ENCODE data around the gene NRP2. TPM values are rescaled to one million over a fixed set of nuclear protein-coding genes. Genes with fewer than 3 reads are reported as not detected.

Gene NRP2
- total RNA-seq, 1 donor from 2014 or later: 5.1 TPM

- DNase-seq: no peak
- ATAC-seq (ENCODE audit: poor library complexity): no peak
- intact Hi-C loops (cut with DNase I): no loop called here
Measured at GRCh38 chr2:205741256-205741978, 59.1 kb downstream of the NRP2 start.

DNA sequence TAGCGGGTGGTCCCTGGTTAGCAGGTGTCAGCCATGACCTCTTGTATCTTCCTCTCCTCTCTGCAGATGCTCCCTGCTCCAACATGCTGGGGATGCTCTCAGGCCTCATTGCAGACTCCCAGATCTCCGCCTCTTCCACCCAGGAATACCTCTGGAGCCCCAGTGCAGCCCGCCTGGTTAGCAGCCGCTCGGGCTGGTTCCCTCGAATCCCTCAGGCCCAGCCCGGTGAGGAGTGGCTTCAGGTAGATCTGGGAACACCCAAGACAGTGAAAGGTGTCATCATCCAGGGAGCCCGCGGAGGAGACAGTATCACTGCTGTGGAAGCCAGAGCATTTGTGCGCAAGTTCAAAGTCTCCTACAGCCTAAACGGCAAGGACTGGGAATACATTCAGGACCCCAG is 60.8 kb downstream of the NRP2 start:
- DNase-seq (no peak), ATAC-seq (ENCODE audit: poor library complexity) (no peak)
- intact Hi-C loops (cut with DNase I): no loop called here

DNA sequence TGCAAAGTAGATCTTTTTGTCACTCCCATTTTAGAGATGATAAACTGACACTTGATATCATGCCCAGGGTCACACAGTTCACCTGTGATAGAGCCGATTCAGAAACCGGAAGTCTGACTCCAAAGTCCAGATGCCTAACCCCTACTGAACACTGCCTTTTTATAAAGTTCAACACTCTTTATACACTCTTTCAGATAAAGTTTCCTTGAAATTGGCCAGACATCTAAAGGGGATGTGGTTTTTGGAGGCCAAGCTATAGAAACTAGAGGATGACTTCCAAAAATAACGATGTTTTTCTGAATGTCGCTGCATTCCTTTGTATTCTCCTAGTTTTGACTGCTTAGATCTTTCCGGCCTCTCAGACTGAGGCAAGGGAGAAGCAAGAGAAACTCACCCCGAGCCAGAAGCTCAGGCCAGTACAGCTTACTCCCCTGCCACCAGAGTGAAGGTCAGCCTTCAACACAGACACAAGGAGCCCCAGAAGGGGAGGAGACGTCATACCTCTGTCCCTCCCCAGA is 61.8 kb downstream of the NRP2 start:
- ATAC-seq (ENCODE audit: poor library complexity) (no peak), DNase-seq (no peak)
- intact Hi-C loops (cut with DNase I): no loop called here

DNA sequence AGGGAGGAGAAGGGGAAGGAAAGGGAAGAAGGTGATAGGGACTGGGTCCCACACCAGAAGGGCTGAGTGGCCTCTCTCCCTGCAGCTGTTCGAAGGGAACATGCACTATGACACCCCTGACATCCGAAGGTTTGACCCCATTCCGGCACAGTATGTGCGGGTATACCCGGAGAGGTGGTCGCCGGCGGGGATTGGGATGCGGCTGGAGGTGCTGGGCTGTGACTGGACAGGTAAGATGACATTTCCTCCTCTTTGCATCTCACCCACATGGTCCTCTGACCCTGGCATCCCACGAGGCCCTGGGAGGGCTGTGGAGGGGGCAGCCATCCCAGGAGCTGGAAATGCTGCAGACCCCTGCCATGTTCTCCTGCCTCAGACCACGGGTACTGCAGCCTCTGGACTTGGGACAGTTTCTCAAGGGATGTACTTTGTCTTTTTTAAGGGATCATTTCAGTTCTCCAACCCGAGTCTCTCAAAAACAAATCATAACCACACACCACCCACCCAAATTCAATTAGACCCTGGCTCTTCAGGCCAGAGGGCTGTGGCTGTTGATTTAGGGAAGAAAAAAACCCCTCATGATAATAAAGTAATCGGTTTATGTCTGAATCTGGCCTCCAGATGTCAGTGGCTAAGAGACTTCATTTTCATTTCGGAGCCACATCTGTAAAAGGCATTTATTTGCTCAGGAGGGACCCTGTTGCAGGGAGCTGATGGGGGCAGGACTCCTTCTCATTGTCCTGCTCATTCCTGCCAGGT is 63.5 kb downstream of the NRP2 start:
- intact Hi-C loops (cut with DNase I): no loop called here
- DNase-seq: no peak
- ATAC-seq (ENCODE audit: poor library complexity): no peak

- DNase-seq: no peak
- intact Hi-C loops (cut with DNase I): no loop called here
- ATAC-seq (ENCODE audit: poor library complexity): no peak
Measured at GRCh38 chr2:205746420-205746785, 64.1 kb downstream of the NRP2 start.

DNA sequence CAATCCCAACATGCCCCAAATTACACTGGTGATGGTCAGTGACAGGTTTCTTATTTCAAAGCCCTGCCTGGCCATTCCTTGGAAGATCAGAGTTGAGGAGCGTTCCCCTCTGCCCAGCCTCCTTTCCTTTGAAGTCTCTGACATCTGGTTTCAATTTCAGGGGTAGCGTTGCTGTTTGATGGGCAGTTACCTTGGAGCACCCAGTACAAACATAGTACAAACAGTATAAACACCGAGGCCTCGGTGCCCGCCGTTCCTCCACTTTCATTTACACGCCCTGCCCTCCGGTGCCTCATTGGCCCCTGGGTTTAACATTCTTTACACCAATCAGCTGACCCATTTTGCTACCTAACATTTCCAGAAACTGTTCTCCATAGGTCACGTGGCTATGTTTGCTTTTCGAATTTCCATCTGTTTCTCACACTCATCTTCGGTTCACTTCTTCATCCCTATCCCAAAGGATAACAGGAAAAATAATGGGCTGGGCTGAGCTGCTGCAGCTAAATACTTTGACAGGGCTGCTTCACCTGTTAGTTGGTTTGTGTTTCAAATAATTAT is 65.6 kb downstream of the NRP2 start:
- intact Hi-C loops (cut with DNase I): no loop called here
- DNase-seq: no peak
- ATAC-seq (ENCODE audit: poor library complexity): no peak

DNA sequence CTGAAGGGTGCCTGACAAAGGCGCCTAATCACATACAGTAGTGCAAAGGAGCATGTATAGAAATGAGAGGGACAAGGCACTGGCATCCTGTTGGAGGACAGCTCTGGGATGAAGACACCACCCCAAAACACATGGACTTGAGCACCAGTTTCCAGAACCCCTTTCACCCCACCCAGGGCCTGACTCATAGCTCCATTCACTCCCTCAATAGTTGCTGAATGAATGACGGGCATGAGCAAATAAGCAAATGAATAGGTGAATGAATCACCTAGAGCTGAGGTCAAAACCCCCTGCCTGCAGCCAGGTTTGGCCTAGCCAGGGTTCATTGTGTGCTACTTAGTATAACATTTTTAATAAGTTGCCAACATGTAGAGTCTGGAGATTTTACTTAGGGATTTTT is 66.3 kb downstream of the NRP2 start:
- DNase-seq (no peak), ATAC-seq (ENCODE audit: poor library complexity) (no peak)
- intact Hi-C loops (cut with DNase I): no loop called here

DNA sequence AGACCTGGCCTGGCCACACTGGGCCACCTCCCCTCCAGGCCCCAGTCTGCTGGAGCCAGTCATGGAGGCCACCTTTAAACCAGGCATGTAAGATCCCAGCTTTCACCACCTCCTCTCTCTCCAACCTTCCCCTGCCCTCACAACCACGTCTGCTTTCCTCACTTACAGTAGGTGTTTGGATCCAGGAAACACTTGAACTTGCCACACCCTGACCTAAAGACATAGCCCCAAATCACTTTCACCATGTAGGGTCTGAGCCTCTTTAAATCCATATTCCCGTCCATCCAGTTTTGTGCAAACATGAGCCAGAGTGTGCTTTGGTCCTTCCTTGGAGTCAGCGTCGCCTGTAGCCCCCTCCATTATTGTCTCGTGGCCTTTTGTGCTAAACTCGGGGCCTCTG is 66.8 kb downstream of the NRP2 start:
- DNase-seq (no peak), ATAC-seq (ENCODE audit: poor library complexity) (no peak)
- intact Hi-C loops (cut with DNase I): no loop called here

- no peak for ATAC-seq (ENCODE audit: poor library complexity)
- intact Hi-C loops (cut with DNase I): no loop called here
- no peak for DNase-seq
Measured at GRCh38 chr2:205750797-205751196, 68.5 kb downstream of the NRP2 start.

DNA sequence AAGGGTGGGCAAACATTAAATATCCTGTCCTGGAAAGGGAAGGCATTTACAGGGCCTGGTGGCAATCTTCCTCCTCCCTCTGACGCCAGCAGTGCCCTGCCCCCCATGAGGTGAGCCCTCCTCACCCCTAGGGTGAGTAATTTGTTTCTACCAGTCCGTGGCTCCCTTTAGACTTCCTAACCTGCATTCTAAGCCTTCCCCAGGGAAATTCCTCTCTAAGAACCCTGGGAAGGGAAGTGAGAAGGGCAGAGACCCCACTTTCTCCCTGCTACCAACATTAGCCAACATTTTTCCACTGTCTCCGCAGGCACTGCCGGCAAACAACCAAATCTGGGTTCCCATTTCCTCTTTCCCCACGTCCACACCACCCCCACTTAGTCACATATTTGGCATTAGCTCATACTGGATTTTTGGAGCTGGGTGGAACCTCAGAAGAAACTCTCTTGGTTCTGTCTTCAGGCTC is 69.3 kb downstream of the NRP2 start:
- DNase-seq: no peak
- no peak for ATAC-seq (ENCODE audit: poor library complexity)
- intact Hi-C loops (cut with DNase I): no loop called here

GRCh38 chr2:205752296-205752820 is 70.1 kb downstream of the NRP2 start:
- intact Hi-C loops (cut with DNase I): no loop called here
- DNase-seq (no peak), ATAC-seq (ENCODE audit: poor library complexity) (no peak)

GRCh38 chr2:205752924-205753323 is 70.6 kb downstream of the NRP2 start:
- no peak for ATAC-seq (ENCODE audit: poor library complexity)
- no peak for DNase-seq
- intact Hi-C loops (cut with DNase I): no loop called here

- intact Hi-C loops (cut with DNase I): no loop called here
- no peak for DNase-seq
- no peak for ATAC-seq (ENCODE audit: poor library complexity)
Measured at GRCh38 chr2:205754285-205754923, 72.1 kb downstream of the NRP2 start.

DNA sequence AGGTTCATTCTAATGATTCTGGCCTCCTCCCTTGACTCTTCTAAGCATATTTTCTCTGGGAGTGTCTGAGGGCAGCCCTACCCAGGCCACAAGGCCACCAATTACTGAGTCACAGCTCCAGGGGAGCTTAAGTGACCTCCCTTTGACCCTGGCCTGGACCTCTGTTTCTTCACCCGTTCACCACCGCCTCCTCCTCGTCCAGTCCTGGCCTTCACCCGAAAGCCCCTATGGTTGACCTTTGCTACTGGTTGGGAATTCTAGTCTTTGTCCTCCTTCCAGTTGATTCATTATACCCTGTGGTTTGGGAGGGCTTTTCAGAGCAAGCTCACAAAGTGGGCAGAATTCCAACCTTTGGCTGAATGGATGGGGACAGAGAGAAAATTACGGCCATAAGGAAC is 72.6 kb downstream of the NRP2 start:
- ATAC-seq (ENCODE audit: poor library complexity): no peak
- intact Hi-C loops (cut with DNase I): no loop called here
- DNase-seq: no peak

DNA sequence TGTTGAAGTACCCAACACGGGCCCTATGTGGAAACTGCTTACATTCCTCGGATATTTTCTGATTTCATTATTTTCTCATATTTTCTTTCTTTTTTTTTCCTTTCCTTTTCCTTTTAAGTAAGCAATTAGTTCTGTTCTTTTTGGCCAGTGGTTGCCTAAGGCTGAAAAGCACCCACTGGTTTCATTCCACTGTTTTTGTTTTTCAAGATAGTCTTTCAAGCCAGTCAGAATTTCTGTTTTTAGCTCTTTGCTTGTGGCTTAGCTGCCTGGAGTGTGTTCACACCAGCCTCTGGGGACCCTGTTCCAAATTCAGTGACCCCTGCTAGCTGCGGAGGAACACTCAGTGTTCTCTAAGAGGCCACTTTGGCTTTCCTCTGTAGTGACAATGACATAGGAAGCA is 73.6 kb downstream of the NRP2 start:
- intact Hi-C loops (cut with DNase I): no loop called here
- DNase-seq (no peak), ATAC-seq (ENCODE audit: poor library complexity) (peak; percentile 47)

- intact Hi-C loops (cut with DNase I): no loop called here
Measured at GRCh38 chr2:205757271-205757670, 75.0 kb downstream of the NRP2 start.

DNA sequence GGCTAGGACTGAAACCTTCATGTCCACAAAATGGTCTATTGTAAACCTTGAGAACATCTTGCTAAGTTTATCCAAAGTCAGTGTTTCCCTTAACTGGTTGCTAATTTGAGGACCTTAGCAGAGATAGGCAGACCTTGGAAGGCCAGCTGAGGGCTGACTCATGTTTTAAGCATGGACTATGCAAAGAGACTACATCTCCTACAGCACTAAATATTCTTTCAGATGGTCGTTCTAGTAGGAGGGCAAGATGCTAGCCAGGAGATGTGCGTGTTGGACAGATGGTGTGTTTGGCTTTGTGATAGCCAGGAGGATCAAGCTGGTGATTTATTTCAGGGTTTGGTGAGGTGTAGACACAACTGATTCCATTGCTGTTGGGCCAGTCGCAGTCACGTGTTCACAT is 75.8 kb downstream of the NRP2 start:
- DNase-seq (no peak), ATAC-seq (ENCODE audit: poor library complexity) (peak; percentile 33)
- intact Hi-C loops (cut with DNase I): no loop called here

More at GRCh38 chr2:205757271-205757670, 75.0 kb downstream of the NRP2 start:
- DNase-seq: no peak
- ATAC-seq (ENCODE audit: poor library complexity): no peak

- ATAC-seq (ENCODE audit: poor library complexity) (no peak), DNase-seq (no peak)
- intact Hi-C loops (cut with DNase I): no loop called here
Measured at GRCh38 chr2:205758500-205758899, 76.2 kb downstream of the NRP2 start.

GRCh38 chr2:205759257-205759656 is 77.0 kb downstream of the NRP2 start:
- DNase-seq (no peak), ATAC-seq (ENCODE audit: poor library complexity) (no peak)
- intact Hi-C loops (cut with DNase I): no loop called here

Data from Right ventricle myocardium superior (tissue), 1 donor.